GM21786 (cell line): Measurements from ENCODE around the gene QDPR.
"Not testable (repeated sequence)": the region's sequence is repeated elsewhere in the genome, so short reads cannot be mapped to it uniquely, and the experiment has no call there.

Experiments used
- ATAC-seq: cut with Tn5 transposase; IDR thresholded peaks from one replicate; pipeline ENCODE4 v1.9.1; 2021; ENCODE audit not compliant: unreplicated experiment

QDPR gene

GRCh38 chr4:17511950-17512795 is at the start of gene QDPR:
QDPR (minus strand) TSS chr4:17512090; CDS start chr4:17512054, 36 bp downstream.
- ATAC-seq: peak; percentile 93

GRCh38 chr4:17561195-17561909 is 49.5 kb upstream of the QDPR start:
- ATAC-seq: no peak

- no peak for ATAC-seq
These were observed 48.3 kb upstream of the QDPR start for GRCh38 chr4:17560065-17560673.

- no peak for ATAC-seq
These were observed 47.8 kb upstream of the QDPR start for GRCh38 chr4:17559709-17560048.

GRCh38 chr4:17558941-17559708 is 47.2 kb upstream of the QDPR start:
- no peak for ATAC-seq

GRCh38 chr4:17557880-17558279 is 46.0 kb upstream of the QDPR start:
- ATAC-seq: no peak

GRCh38 chr4:17556498-17556897 is 44.6 kb upstream of the QDPR start:
- ATAC-seq: no peak

GRCh38 chr4:17554568-17554967 is 42.7 kb upstream of the QDPR start:
- ATAC-seq: no peak

GRCh38 chr4:17552427-17552826 is 40.5 kb upstream of the QDPR start:
- ATAC-seq: no peak

- no peak for ATAC-seq
These were observed 38.7 kb upstream of the QDPR start for GRCh38 chr4:17550549-17550948.

GRCh38 chr4:17546678-17547077 is 34.8 kb upstream of the QDPR start:
- ATAC-seq: no peak

- no peak for ATAC-seq
These were observed 34.3 kb upstream of the QDPR start for GRCh38 chr4:17546222-17546621.

GRCh38 chr4:17545374-17546140 is 33.7 kb upstream of the QDPR start:
- no peak for ATAC-seq

- ATAC-seq: no peak
These were observed 32.9 kb upstream of the QDPR start for GRCh38 chr4:17544831-17545234.

GRCh38 chr4:17544205-17544604 is 32.3 kb upstream of the QDPR start:
- ATAC-seq: no peak

GRCh38 chr4:17537060-17537459 is 25.2 kb upstream of the QDPR start:
- ATAC-seq: not testable (repeated sequence)

- ATAC-seq: no peak
These were observed 24.0 kb upstream of the QDPR start for GRCh38 chr4:17535906-17536305.

GRCh38 chr4:17535242-17535641 is 23.4 kb upstream of the QDPR start:
- ATAC-seq: no peak

GRCh38 chr4:17534705-17535104 is 22.8 kb upstream of the QDPR start:
- ATAC-seq: no peak

- no peak for ATAC-seq
These were observed 19.8 kb upstream of the QDPR start for GRCh38 chr4:17531538-17532285.
